ENCODE data around the gene RASGRP3.

RASGRP3 gene

DNA sequence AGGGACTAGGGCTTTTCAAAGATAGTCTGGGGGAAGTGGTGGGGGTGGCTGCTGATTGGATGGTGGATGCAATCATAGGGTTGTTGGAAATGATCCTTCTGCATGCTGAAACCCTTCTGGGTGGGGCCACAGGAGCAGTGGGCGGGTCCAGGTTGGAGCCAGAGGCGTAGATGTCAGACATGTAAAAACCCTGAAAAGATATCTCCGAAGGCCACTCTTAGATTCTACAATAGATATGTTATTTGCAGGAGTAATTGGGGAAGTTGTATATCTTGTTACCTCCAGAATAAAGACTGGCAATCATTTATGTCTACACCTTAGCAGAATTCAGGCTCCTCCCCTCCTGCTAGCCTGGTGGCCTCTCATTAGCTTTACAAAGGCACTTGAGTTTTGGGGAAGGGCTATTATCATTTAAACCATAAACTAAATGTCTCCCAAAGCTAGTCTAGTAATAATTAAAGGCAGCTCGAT is 130.8 kb downstream of the RASGRP3 start:
- no peaks in the 10 kb centered on the region for H3K4me1 ChIP-seq (ENCODE audit: insufficient read depth, low read length, severe bottlenecking)
- H4K20me1 ChIP-seq (ENCODE audit: insufficient read depth, low read length) = no peaks in the 10 kb centered on the region
- no peak overlapping the region for H3K4me2 ChIP-seq (ENCODE audit: low read length)
- H3K36me3 ChIP-seq (ENCODE audit: insufficient read depth, low read length) = no peaks in the 10 kb centered on the region
- H3F3A ChIP-seq (ENCODE audit: insufficient read depth, low read length) = no peaks in the 10 kb centered on the region
- no peak overlapping the region for H2AFZ ChIP-seq (ENCODE audit: low read length)
- no peak overlapping the region for H3K27ac ChIP-seq (ENCODE audit: low read depth, low read length, poor library complexity, severe bottlenecking)
- no peak overlapping the region for H3K9ac ChIP-seq (ENCODE audit: low read length)
- no peaks in the 10 kb centered on the region for H3K79me2 ChIP-seq (ENCODE audit: insufficient read depth, low read length)
- H3K9me2 ChIP-seq (ENCODE audit: low read depth, low read length) = no peaks in the 10 kb centered on the region
- H3K27me3 ChIP-seq (ENCODE audit: insufficient read depth, low read length) = no peaks in the 10 kb centered on the region
- no peaks in the 10 kb centered on the region for H3K9me3 ChIP-seq (ENCODE audit: low read length)
- no peak overlapping the region for H3K4me3 ChIP-seq (ENCODE audit: low read depth, low read length, poor library complexity, severe bottlenecking)
- TF ChIP-seq, protein P1, sequence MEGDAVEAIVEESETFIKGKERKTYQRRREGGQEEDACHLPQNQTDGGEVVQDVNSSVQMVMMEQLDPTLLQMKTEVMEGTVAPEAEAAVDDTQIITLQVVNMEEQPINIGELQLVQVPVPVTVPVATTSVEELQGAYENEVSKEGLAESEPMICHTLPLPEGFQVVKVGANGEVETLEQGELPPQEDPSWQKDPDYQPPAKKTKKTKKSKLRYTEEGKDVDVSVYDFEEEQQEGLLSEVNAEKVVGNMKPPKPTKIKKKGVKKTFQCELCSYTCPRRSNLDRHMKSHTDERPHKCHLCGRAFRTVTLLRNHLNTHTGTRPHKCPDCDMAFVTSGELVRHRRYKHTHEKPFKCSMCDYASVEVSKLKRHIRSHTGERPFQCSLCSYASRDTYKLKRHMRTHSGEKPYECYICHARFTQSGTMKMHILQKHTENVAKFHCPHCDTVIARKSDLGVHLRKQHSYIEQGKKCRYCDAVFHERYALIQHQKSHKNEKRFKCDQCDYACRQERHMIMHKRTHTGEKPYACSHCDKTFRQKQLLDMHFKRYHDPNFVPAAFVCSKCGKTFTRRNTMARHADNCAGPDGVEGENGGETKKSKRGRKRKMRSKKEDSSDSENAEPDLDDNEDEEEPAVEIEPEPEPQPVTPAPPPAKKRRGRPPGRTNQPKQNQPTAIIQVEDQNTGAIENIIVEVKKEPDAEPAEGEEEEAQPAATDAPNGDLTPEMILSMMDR (IDR thresholded peaks at IDR 0.05; ENCODE audit: low read length) = no peak
- TF ChIP-seq EZH2 (IDR thresholded peaks at IDR 0.05; ENCODE audit: borderline replicate concordance, low read length) = no peak

DNA sequence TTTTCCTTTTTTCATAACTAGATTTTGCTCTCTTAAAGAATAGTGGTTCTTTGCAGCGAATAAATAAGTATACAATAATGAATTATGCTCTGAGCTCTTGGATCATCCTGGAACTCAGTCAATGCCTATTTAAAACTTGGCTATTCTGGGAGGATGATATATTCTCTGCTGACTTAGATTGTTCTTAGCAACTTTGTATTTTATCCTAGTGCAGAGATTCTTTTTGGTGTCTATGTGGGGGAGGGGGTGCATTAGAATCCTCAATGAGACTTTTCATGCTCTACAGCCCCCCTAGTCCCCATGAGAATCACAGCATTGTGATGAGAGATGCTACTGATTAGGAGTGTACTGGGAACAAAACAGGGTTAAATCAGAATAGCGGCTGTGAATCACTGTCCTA is 131.5 kb downstream of the RASGRP3 start:
- no peak overlapping the region for H3K9ac ChIP-seq (ENCODE audit: low read length)

GRCh38 chr2:33614190-33614589 is 137.7 kb downstream of the RASGRP3 start:
- H2AFZ ChIP-seq (ENCODE audit: low read length) = no peak overlapping the region
- no peak overlapping the region for H3K4me2 ChIP-seq (ENCODE audit: low read length)
- no peaks in the 10 kb centered on the region for H3K27me3 ChIP-seq (ENCODE audit: insufficient read depth, low read length)
- H3K9me3 ChIP-seq (ENCODE audit: low read length) = peaks cover 15% of the 10 kb centered on the region
- no peak overlapping the region for H3K9ac ChIP-seq (ENCODE audit: low read length)
- no peaks in the 10 kb centered on the region for H4K20me1 ChIP-seq (ENCODE audit: insufficient read depth, low read length)
- no peaks in the 10 kb centered on the region for H3F3A ChIP-seq (ENCODE audit: insufficient read depth, low read length)
- no peaks in the 10 kb centered on the region for H3K79me2 ChIP-seq (ENCODE audit: insufficient read depth, low read length)
- H3K27ac ChIP-seq (ENCODE audit: low read depth, low read length, poor library complexity, severe bottlenecking) = no peak overlapping the region
- TF ChIP-seq, protein P1 (IDR thresholded peaks at IDR 0.05; ENCODE audit: low read length) = no peak
- TF ChIP-seq EZH2 (IDR thresholded peaks at IDR 0.05; ENCODE audit: borderline replicate concordance, low read length) = no peak
- H3K4me3 ChIP-seq (ENCODE audit: low read depth, low read length, poor library complexity, severe bottlenecking) = no peak overlapping the region
- H3K36me3 ChIP-seq (ENCODE audit: insufficient read depth, low read length) = no peaks in the 10 kb centered on the region
- H3K4me1 ChIP-seq (ENCODE audit: insufficient read depth, low read length, severe bottlenecking) = no peaks in the 10 kb centered on the region
- H3K9me2 ChIP-seq (ENCODE audit: low read depth, low read length) = no peaks in the 10 kb centered on the region

More for the DNA sequence above, 131.5 kb downstream of the RASGRP3 start:
- TF ChIP-seq, protein P1 (IDR thresholded peaks at IDR 0.05; ENCODE audit: low read length) = no peak
- TF ChIP-seq EZH2 (IDR thresholded peaks at IDR 0.05; ENCODE audit: borderline replicate concordance, low read length) = no peak
- H2AFZ ChIP-seq (ENCODE audit: low read length) = no peak overlapping the region
- H3K27me3 ChIP-seq (ENCODE audit: insufficient read depth, low read length) = no peaks in the 10 kb centered on the region
- H3K79me2 ChIP-seq (ENCODE audit: insufficient read depth, low read length) = no peaks in the 10 kb centered on the region
- H4K20me1 ChIP-seq (ENCODE audit: insufficient read depth, low read length) = no peaks in the 10 kb centered on the region
- no peaks in the 10 kb centered on the region for H3K9me3 ChIP-seq (ENCODE audit: low read length)
- no peaks in the 10 kb centered on the region for H3K9me2 ChIP-seq (ENCODE audit: low read depth, low read length)
- H3K4me3 ChIP-seq (ENCODE audit: low read depth, low read length, poor library complexity, severe bottlenecking) = no peak overlapping the region
- no peak overlapping the region for H3K4me2 ChIP-seq (ENCODE audit: low read length)
- no peak overlapping the region for H3K27ac ChIP-seq (ENCODE audit: low read depth, low read length, poor library complexity, severe bottlenecking)
- no peaks in the 10 kb centered on the region for H3K4me1 ChIP-seq (ENCODE audit: insufficient read depth, low read length, severe bottlenecking)
- H3K36me3 ChIP-seq (ENCODE audit: insufficient read depth, low read length) = no peaks in the 10 kb centered on the region
- no peaks in the 10 kb centered on the region for H3F3A ChIP-seq (ENCODE audit: insufficient read depth, low read length)
